Gastrocnemius medialis (tissue), 4 donors: ENCODE results near the gene USH2A.

Experiments used
- POLR2A ChIP-seq, 2 donors: fragments of 450-650 bp; IDR thresholded peaks; one replicate each; pipeline ENCODE4 v1.6.1; 2017; ENCODE audit warnings: antibody characterized with exemption in 2 of 2, mild to moderate bottlenecking in 2 of 2, moderate library complexity in 2 of 2
- TF ChIP-seq, protein P1 (sequence below), 5 experiments: fragments of 450-650 bp in 3 of 5; fragments of 200-600 bp in 2 of 5; sonication (generic) in 2 of 5; IDR thresholded peaks in 4 of 5; conservative IDR thresholded peaks in 1 of 5; 1 replicate in 4 of 5; 2 replicates in 1 of 5; pipeline ENCODE4 v1.5.1; 2016 to 2019; ENCODE audit warnings: antibody characterized with exemption in 5 of 5, mild to moderate bottlenecking in 3 of 5, moderate library complexity in 3 of 5

DNA sequence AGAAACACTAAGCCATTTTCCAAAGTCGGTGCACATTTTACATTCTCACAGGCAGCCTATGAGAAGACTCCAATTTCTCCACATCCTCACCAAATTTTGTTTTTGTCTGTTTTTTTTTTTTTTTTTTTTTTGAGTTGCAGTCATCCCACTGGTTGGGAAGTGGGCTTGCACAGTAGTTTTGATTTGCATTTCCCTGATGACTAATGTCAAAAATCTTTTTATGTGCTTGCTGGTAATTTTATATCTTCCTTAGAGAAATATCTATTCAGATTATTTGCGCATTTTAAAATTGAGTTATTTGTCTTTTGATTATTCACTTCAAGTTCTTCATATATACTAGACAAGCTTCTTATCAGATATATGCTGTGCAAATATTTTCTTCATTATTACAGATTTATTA, 141.5 kb downstream of the USH2A start:
- TF ChIP-seq, protein P1, sequence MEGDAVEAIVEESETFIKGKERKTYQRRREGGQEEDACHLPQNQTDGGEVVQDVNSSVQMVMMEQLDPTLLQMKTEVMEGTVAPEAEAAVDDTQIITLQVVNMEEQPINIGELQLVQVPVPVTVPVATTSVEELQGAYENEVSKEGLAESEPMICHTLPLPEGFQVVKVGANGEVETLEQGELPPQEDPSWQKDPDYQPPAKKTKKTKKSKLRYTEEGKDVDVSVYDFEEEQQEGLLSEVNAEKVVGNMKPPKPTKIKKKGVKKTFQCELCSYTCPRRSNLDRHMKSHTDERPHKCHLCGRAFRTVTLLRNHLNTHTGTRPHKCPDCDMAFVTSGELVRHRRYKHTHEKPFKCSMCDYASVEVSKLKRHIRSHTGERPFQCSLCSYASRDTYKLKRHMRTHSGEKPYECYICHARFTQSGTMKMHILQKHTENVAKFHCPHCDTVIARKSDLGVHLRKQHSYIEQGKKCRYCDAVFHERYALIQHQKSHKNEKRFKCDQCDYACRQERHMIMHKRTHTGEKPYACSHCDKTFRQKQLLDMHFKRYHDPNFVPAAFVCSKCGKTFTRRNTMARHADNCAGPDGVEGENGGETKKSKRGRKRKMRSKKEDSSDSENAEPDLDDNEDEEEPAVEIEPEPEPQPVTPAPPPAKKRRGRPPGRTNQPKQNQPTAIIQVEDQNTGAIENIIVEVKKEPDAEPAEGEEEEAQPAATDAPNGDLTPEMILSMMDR (IDR thresholded peaks at IDR 0.05 in 4 of 5, conservative IDR thresholded peaks at IDR 0.05 in 1 of 5), result no peak
- no peak for TF ChIP-seq POLR2A (IDR thresholded peaks at IDR 0.05)
